H1 (cell line): ENCODE data around the gene NME7. TPM values are rescaled to one million over a fixed set of nuclear protein-coding genes. Genes with fewer than 3 reads are reported as not detected.

Source experiments
- CBX8 ChIP-seq: fragments of 300-800, 300-1000 bp; sonication (generic); IDR thresholded peaks from 2 replicates; pipeline ENCODE4 v1.7.1; 2016; ENCODE audit warnings: low read depth, low read length, borderline replicate concordance
- CEBPB ChIP-seq: IDR thresholded peaks from 2 replicates; pipeline ENCODE4 v1.6.1; 2012; ENCODE audit warnings: low read depth, low read length
- HDAC2 ChIP-seq, 2 experiments: fragments of 300-600 bp in 1 of 2; sonication (generic) in 1 of 2; IDR thresholded peaks; 2 replicates each; pipeline ENCODE4 v1.6.1; 2011 to 2012; ENCODE audit warnings: low read depth in 2 of 2, low read length in 2 of 2, mild to moderate bottlenecking in 2 of 2, moderate library complexity in 2 of 2, borderline replicate concordance in 1 of 2, inconsistent platforms in 1 of 2
- RNF2 ChIP-seq: fragments of 200-900, 300-1000 bp; sonication (generic); IDR thresholded peaks from 2 replicates; pipeline ENCODE4 v1.7.1; 2016; ENCODE audit warnings: borderline replicate concordance, low read depth, mild to moderate bottlenecking, antibody characterized with exemption, low read length; ENCODE audit not compliant: poor library complexity, severe bottlenecking; ENCODE audit errors: missing control alignments
- RXRA ChIP-seq: IDR thresholded peaks from 2 replicates; pipeline ENCODE4 v1.6.1; 2011; ENCODE audit warnings: low read depth, mild to moderate bottlenecking, low read length, moderate library complexity; ENCODE audit not compliant: insufficient read depth
- SIN3A ChIP-seq, 2 experiments: IDR thresholded peaks in 1 of 2; conservative IDR thresholded peaks in 1 of 2; 2 replicates each; pipeline ENCODE4 v1.6.1; 2011 to 2012; ENCODE audit warnings: low read length in 2 of 2, improper control_type of control experiment in 1 of 2, low read depth in 1 of 2, mild to moderate bottlenecking in 1 of 2
- SRF ChIP-seq: IDR thresholded peaks from 2 replicates; pipeline ENCODE4 v1.6.1; 2011; ENCODE audit warnings: mild to moderate bottlenecking, low read depth, low read length, moderate library complexity
- SUZ12 ChIP-seq: fragments of 200-600 bp; sonication (generic); IDR thresholded peaks from 2 replicates; pipeline ENCODE4 v1.6.1; 2012; ENCODE audit warnings: mild to moderate bottlenecking, inconsistent platforms, low read length, moderate library complexity, mixed read lengths
- polyA plus RNA-seq, 7 experiments: library from polyadenylated mRNA; depleted of rRNA in 3 of 7; stranded (reverse) in 5 of 7; unstranded in 2 of 7; fragments of >200 nt in 5 of 7; fragments of 200-250 nt in 2 of 7; gene quantifications; 1 replicate in 5 of 7; 2 replicates in 1 of 7; 4 replicates in 1 of 7; pipeline versions ENCODE4 v1.2.1 to v1.2.3, GENCODE V29; 2011 to 2013; ENCODE audit warnings: missing spikeins in 2 of 7, mixed read lengths in 2 of 7
- total RNA-seq: library from RNA; stranded (reverse); fragmentation: NEBNext Ultra II Directional; extraction: Animal tissue kit (Norgen Biotek cat#: 25700); gene quantifications from 2 replicates; pipeline ENCODE4 v1.2.1, GENCODE V29; 2021

NME7 gene
- total and polyA plus RNA-seq, 2 of the 8 experiments (the other 6 are each of a cell fraction or from before 2014, with no cell fraction given) = 11.6 to 28.5 TPM

DNA sequence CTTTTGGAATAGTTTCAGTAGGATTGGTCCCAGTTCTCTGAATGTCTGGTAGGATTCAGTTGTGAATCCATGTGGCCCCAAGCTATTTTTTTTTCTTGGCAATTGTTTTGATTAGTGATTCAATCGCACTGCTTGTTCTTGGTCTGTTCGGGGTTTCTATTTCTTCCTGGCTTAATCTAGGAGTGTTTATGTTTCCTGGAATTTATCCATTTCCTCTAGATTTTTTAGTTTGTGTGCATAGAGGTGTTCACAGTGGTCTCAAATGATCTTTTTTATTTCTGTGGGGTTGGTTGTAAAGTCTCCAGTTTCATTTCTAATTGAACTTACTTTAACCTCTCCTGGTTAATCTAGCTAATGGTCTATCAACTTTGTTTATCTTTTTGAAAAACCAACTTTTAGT, 117.6 kb downstream of the NME7 start (continued):
- TF ChIP-seq CBX8 = no peak
- no peak for TF ChIP-seq SUZ12
- no peak for TF ChIP-seq SIN3A (conservative IDR thresholded peaks at IDR 0.05 in 1 of 2, IDR thresholded peaks at IDR 0.05 in 1 of 2; ENCODE audit: low read depth in 1 of 2, low read length in 2 of 2)
- no peak for TF ChIP-seq SRF
- no peak for TF ChIP-seq CEBPB
- TF ChIP-seq RNF2 = no peak
- no peak for TF ChIP-seq RXRA
- no peak for TF ChIP-seq HDAC2 (IDR thresholded peaks at IDR 0.05; ENCODE audit: borderline replicate concordance in 1 of 2, low read depth in 2 of 2, low read length in 2 of 2)
